Measurements from ENCODE around the gene PCARE.

GRCh38 chr2:29051730-29052129 lies 22.6 kb downstream of the PCARE start:
- TF ChIP-seq EZH2phosphoT487 (IDR thresholded peaks at IDR 0.05; ENCODE audit: low read depth, severe bottlenecking, unreplicated experiment) (no peak), CTCF (IDR thresholded peaks at IDR 0.05; ENCODE audit: poor library complexity) (no peak), EZH2 (IDR thresholded peaks at IDR 0.05; ENCODE audit: borderline replicate concordance) (no peak)
